ENCODE measurements around the gene TMEM256.

TMEM256 gene

GRCh38 chr17:7403977-7404736 is at the start of gene TMEM256:
Gene TMEM256, minus strand, starts transcription at chr17:7404097. Its CDS starts 13 bp downstream, at chr17:7404084.
- peak; percentile 66 for DNase-seq

- no peak for DNase-seq
These were observed 44.6 kb upstream of the TMEM256 start for GRCh38 chr17:7448461-7448860.

- no peak for DNase-seq
These were observed 41.7 kb upstream of the TMEM256 start for GRCh38 chr17:7445619-7445968.

GRCh38 chr17:7444682-7445618 is 41.1 kb upstream of the TMEM256 start, which contains the start of gene CHRNB1:
Gene CHRNB1, plus strand, starts transcription at chr17:7445061. Its CDS starts 67 bp downstream, at chr17:7445128.
- peak; percentile 9 for DNase-seq

- DNase-seq, result no peak
These were observed 39.9 kb upstream of the TMEM256 start for GRCh38 chr17:7443499-7444485.

- no peak for DNase-seq
These were observed 38.2 kb upstream of the TMEM256 start for GRCh38 chr17:7442142-7442541.

- no peak for DNase-seq
These were observed 37.4 kb upstream of the TMEM256 start for GRCh38 chr17:7441266-7441665.

- DNase-seq, result no peak
These were observed 36.9 kb upstream of the TMEM256 start for GRCh38 chr17:7440834-7441195.

GRCh38 chr17:7440113-7440833 is 36.4 kb upstream of the TMEM256 start:
- DNase-seq, result no peak

- no peak for DNase-seq
These were observed 35.7 kb upstream of the TMEM256 start, which contains the start of gene FGF11 for GRCh38 chr17:7439462-7440112. Gene FGF11, plus strand, starts transcription at chr17:7439512. Its CDS starts 109 bp downstream, at chr17:7439621.

- no peak for DNase-seq
These were observed 35.0 kb upstream of the TMEM256 start for GRCh38 chr17:7438656-7439460.

- DNase-seq, result no peak
These were observed 34.2 kb upstream of the TMEM256 start for GRCh38 chr17:7437950-7438614.

- DNase-seq, result no peak
These were observed 33.5 kb upstream of the TMEM256 start for GRCh38 chr17:7437369-7437863.

- no peak for DNase-seq
These were observed 32.9 kb upstream of the TMEM256 start for GRCh38 chr17:7436556-7437368.

- DNase-seq, result no peak
These were observed 32.0 kb upstream of the TMEM256 start for GRCh38 chr17:7435676-7436555.

GRCh38 chr17:7432296-7432695 is 28.4 kb upstream of the TMEM256 start:
- no peak for DNase-seq

GRCh38 chr17:7431231-7431630 is 27.3 kb upstream of the TMEM256 start:
- DNase-seq, result no peak

GRCh38 chr17:7429722-7430121 is 25.8 kb upstream of the TMEM256 start:
- no peak for DNase-seq
